Measurements from ENCODE around the gene LRMDA. TPM values are rescaled to one million over a fixed set of nuclear protein-coding genes. Genes with fewer than 3 reads are reported as not detected.
A peak's percentile ranks its signal among the peaks of the same experiment; 100 is the strongest.

Gene LRMDA
- total RNA-seq, 1 donor from 2014 or later = 5.2 TPM

DNA sequence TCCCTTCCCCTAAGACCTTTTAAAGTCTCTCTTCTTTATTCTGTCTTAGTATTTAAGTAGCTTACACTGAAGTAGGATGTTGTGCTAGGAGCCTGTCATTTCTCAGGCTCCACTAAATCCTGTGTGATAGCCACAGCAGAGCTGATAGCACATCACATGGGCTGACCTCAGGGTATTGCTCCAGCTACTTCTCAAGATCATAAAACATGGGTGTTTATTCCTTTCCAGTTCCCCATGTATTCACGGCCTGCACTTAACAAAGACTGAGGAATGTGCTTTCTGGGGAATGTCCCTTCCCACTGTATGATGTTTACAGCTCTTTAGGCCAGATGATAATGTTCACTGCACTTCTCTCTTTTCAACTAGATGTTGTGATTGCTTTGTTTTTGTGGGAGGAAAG lies 1119.4 kb downstream of the LRMDA start:
- no peak for TF ChIP-seq EZH2phosphoT487 (IDR thresholded peaks at IDR 0.05)
- TF ChIP-seq EZH2 (IDR thresholded peaks at IDR 0.05) = no peak
- TF ChIP-seq, protein P1, sequence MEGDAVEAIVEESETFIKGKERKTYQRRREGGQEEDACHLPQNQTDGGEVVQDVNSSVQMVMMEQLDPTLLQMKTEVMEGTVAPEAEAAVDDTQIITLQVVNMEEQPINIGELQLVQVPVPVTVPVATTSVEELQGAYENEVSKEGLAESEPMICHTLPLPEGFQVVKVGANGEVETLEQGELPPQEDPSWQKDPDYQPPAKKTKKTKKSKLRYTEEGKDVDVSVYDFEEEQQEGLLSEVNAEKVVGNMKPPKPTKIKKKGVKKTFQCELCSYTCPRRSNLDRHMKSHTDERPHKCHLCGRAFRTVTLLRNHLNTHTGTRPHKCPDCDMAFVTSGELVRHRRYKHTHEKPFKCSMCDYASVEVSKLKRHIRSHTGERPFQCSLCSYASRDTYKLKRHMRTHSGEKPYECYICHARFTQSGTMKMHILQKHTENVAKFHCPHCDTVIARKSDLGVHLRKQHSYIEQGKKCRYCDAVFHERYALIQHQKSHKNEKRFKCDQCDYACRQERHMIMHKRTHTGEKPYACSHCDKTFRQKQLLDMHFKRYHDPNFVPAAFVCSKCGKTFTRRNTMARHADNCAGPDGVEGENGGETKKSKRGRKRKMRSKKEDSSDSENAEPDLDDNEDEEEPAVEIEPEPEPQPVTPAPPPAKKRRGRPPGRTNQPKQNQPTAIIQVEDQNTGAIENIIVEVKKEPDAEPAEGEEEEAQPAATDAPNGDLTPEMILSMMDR (IDR thresholded peaks at IDR 0.05) = no peak
- no peak overlapping the region for H2AFZ ChIP-seq (replicated peaks)
- no peak overlapping the region for H3K27ac ChIP-seq
- H3F3A ChIP-seq (ENCODE audit: low read depth) = no peaks in the 10 kb centered on the region
- H3K4me1 ChIP-seq = peaks cover 7% of the 10 kb centered on the region
- no peak overlapping the region for H3K4me3 Mint-ChIP-seq
- no peaks in the 10 kb centered on the region for H3K27me3 ChIP-seq
- no peak overlapping the region for H3K27ac Mint-ChIP-seq
- no peaks in the 10 kb centered on the region for H3K9me3 Mint-ChIP-seq
- H3K36me3 ChIP-seq = no peaks in the 10 kb centered on the region
- H3K4me2 ChIP-seq = no peak overlapping the region
- no peak overlapping the region for H3K4me3 ChIP-seq
- no peaks in the 10 kb centered on the region for H4K20me1 ChIP-seq (ENCODE audit: low read depth)
- no peaks in the 10 kb centered on the region for H3K36me3 Mint-ChIP-seq
- H3K27me3 Mint-ChIP-seq (ENCODE audit: insufficient read depth, low read depth) = peaks cover 2% of the 10 kb centered on the region
- no peak overlapping the region for H3K9ac ChIP-seq
- peaks cover 60% of the 10 kb centered on the region for H3K4me1 Mint-ChIP-seq
- H3K79me2 ChIP-seq (ENCODE audit: low read depth) = no peaks in the 10 kb centered on the region
- DNase-seq (ENCODE audit: low spot score) = no peak
- no peaks in the 10 kb centered on the region for H3K9me3 ChIP-seq (ENCODE audit: low read depth)

DNA sequence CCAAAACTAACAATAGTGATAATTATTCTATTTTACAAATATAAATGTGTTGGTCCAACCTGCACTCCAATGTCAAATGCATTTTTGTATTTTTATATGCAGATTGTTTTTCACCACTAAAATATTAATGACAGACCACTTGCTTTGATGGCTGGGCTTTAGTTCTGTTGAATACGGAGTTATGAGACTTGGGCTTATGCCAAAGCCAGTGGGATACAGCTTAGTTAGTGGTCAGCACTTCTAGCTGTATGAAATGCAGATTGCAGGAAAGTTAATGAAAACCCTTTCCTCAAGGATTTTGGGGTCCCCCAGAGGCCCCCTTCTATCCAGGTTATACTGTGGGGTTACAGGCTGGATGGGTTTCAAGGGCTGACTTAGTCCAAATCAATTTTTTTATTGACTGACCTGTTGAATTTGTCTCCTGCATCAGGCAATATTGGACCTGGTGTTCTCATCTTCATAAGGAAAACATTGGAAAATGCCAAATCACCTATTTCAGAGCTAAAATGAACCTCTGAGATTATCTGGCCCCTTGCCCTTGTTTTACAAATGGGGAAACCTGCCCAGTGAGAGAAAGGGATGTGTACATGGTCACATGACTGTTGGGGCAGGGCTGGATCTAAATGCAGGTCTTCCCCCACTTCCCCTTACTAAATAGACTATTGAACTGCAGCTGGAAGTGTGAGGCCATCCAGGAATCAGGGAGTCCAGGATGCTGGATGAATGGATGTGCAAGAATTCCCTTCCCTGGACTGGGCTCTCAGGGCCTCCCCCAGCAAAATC lies 1120.9 kb downstream of the LRMDA start:
- H3K4me1 Mint-ChIP-seq = peaks cover 52% of the 10 kb centered on the region
- DNase-seq (ENCODE audit: low spot score) = no peak
- H3K36me3 Mint-ChIP-seq = no peaks in the 10 kb centered on the region
- H3K79me2 ChIP-seq (ENCODE audit: low read depth) = no peaks in the 10 kb centered on the region
- H3K4me3 Mint-ChIP-seq = no peak overlapping the region
- H3K27ac Mint-ChIP-seq = no peak overlapping the region
- no peaks in the 10 kb centered on the region for H4K20me1 ChIP-seq (ENCODE audit: low read depth)
- no peak overlapping the region for H3K9ac ChIP-seq
- TF ChIP-seq, protein P1 (IDR thresholded peaks at IDR 0.05) = no peak
- TF ChIP-seq EZH2phosphoT487 (IDR thresholded peaks at IDR 0.05) (no peak), EZH2 (IDR thresholded peaks at IDR 0.05) (no peak)
- no peak overlapping the region for H3K27ac ChIP-seq
- H3K27me3 ChIP-seq = no peaks in the 10 kb centered on the region
- no peaks in the 10 kb centered on the region for H3K9me3 Mint-ChIP-seq
- H3K9me3 ChIP-seq (ENCODE audit: low read depth) = no peaks in the 10 kb centered on the region
- no peaks in the 10 kb centered on the region for H3K36me3 ChIP-seq
- H3K4me2 ChIP-seq = no peak overlapping the region
- no peak overlapping the region for H2AFZ ChIP-seq (replicated peaks)
- peaks cover 2% of the 10 kb centered on the region for H3K27me3 Mint-ChIP-seq (ENCODE audit: insufficient read depth, low read depth)
- peaks cover 7% of the 10 kb centered on the region for H3K4me1 ChIP-seq
- H3F3A ChIP-seq (ENCODE audit: low read depth) = no peaks in the 10 kb centered on the region
- no peak overlapping the region for H3K4me3 ChIP-seq

DNA sequence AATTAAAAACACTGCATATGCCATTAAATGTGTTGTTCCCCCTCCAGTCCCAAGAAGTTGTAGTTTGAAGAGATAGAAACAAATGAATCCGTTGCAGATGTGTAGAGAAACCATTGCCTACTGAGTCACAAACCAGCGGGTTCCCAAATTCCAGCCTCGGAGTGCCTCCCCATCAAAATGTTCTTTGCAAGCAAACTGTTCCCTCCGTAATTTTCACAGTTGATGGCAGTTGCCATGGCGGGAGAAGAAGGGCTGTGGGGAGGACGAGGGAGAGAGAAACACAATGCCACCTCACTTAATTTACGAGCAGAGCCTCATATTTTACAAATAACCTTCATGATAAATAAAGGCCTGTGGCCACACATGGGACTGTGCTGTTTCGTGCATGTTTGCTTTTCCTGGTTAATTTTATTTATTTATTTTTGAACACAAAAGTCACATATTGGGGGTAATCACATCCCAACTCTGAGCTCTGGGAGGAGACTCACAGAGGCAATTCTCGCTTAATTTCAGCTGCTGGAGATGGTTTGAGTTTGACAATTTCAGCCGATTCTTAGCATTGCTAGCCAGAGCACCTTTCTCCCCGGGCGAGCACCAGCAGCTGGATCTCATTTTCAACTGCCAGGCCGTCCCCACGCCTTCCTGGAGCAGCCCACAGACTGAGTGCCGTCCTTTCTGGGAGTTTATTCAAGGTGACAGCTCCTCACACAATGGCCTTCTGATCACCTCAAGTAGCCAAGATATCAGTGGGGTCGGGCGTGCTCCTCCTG lies 1122.0 kb downstream of the LRMDA start:
- H3K4me1 Mint-ChIP-seq = peaks cover 46% of the 10 kb centered on the region

More for the DNA sequence above, 1122.0 kb downstream of the LRMDA start:
- H3K9ac ChIP-seq = no peak overlapping the region
- no peaks in the 10 kb centered on the region for H3K27me3 ChIP-seq
- Mint-ChIP-seq H3K36me3 (no peaks in the 10 kb centered on the region), H3K27me3 (ENCODE audit: insufficient read depth, low read depth) (peaks cover under 1% of the 10 kb centered on the region), H3K9me3 (no peaks in the 10 kb centered on the region), H3K27ac (peak overlapping the region; percentile 63), H3K4me3 (no peak overlapping the region)
- TF ChIP-seq EZH2 (IDR thresholded peaks at IDR 0.05) = no peak
- no peak for TF ChIP-seq EZH2phosphoT487 (IDR thresholded peaks at IDR 0.05)
- TF ChIP-seq, protein P1 (IDR thresholded peaks at IDR 0.05) = no peak
- no peaks in the 10 kb centered on the region for H3K9me3 ChIP-seq (ENCODE audit: low read depth)
- no peaks in the 10 kb centered on the region for H3K79me2 ChIP-seq (ENCODE audit: low read depth)
- no peak overlapping the region for H3K4me2 ChIP-seq
- no peaks in the 10 kb centered on the region for H3K36me3 ChIP-seq
- no peaks in the 10 kb centered on the region for H4K20me1 ChIP-seq (ENCODE audit: low read depth)
- no peak overlapping the region for H2AFZ ChIP-seq (replicated peaks)
- H3K27ac ChIP-seq = no peak overlapping the region
- no peak overlapping the region for H3K4me3 ChIP-seq
- H3F3A ChIP-seq (ENCODE audit: low read depth) = no peaks in the 10 kb centered on the region
- peaks cover 7% of the 10 kb centered on the region for H3K4me1 ChIP-seq
- no peak for DNase-seq (ENCODE audit: low spot score)

All from neural progenitor cell (in vitro differentiated cells).